Stimulated activated CD8-positive, alpha-beta memory T cell treated with anti-CD3 and anti-CD28 coated beads, Interleukin-15, amount 100 ng/mL, for 24 hours (primary cell): Measurements from ENCODE around the gene ADRM1.

Experiments
- DNase-seq: peaks from one replicate; pipeline ENCODE4 v3.0.0-alpha.2; 2020; ENCODE audit warnings: low read depth

Gene ADRM1

GRCh38 chr20:62302341-62303061 lies at the start of gene ADRM1:
TSS of gene ADRM1 (plus strand) at chr20:62302997. CDS start at chr20:62303569, 572 bp downstream.
- DNase-seq = peak; percentile 95

- DNase-seq = no peak
These were observed 49.4 kb upstream of the ADRM1 start for GRCh38 chr20:62253398-62253797.

GRCh38 chr20:62254021-62254724 lies 48.6 kb upstream of the ADRM1 start:
- DNase-seq = no peak

GRCh38 chr20:62255976-62256375 lies 46.8 kb upstream of the ADRM1 start:
- DNase-seq = no peak

- DNase-seq = no peak
These were observed 44.1 kb upstream of the ADRM1 start for GRCh38 chr20:62258499-62259293.

GRCh38 chr20:62259294-62259565 lies 43.6 kb upstream of the ADRM1 start:
- DNase-seq = no peak

GRCh38 chr20:62262064-62262463 lies 40.7 kb upstream of the ADRM1 start:
- no peak for DNase-seq

- no peak for DNase-seq
These were observed 39.4 kb upstream of the ADRM1 start for GRCh38 chr20:62263396-62263795.

GRCh38 chr20:62265365-62265764 lies 37.4 kb upstream of the ADRM1 start:
- no peak for DNase-seq

- no peak for DNase-seq
These were observed 36.5 kb upstream of the ADRM1 start for GRCh38 chr20:62266340-62266739.

- DNase-seq = no peak
These were observed 35.9 kb upstream of the ADRM1 start for GRCh38 chr20:62266851-62267250.

GRCh38 chr20:62267543-62267942 lies 35.3 kb upstream of the ADRM1 start:
- DNase-seq = no peak

GRCh38 chr20:62268228-62268900 lies 34.4 kb upstream of the ADRM1 start:
- no peak for DNase-seq

GRCh38 chr20:62269378-62269777 lies 33.4 kb upstream of the ADRM1 start:
- no peak for DNase-seq

GRCh38 chr20:62269871-62270270 lies 32.9 kb upstream of the ADRM1 start:
- DNase-seq = no peak

GRCh38 chr20:62272200-62272599 lies 30.6 kb upstream of the ADRM1 start:
- no peak for DNase-seq

GRCh38 chr20:62273416-62273815 lies 29.4 kb upstream of the ADRM1 start:
- DNase-seq = no peak

- DNase-seq = no peak
These were observed 28.4 kb upstream of the ADRM1 start for GRCh38 chr20:62274332-62274950.

GRCh38 chr20:62275219-62275618 lies 27.6 kb upstream of the ADRM1 start:
- DNase-seq = no peak

GRCh38 chr20:62276439-62276838 lies 26.4 kb upstream of the ADRM1 start:
- no peak for DNase-seq

- no peak for DNase-seq
These were observed 25.5 kb upstream of the ADRM1 start for GRCh38 chr20:62277253-62277652.

- no peak for DNase-seq
These were observed 22.5 kb upstream of the ADRM1 start for GRCh38 chr20:62280303-62280702.
